HFFc6 (cell line): ENCODE data around the gene PPP1R16B. TPM values are rescaled to one million over a fixed set of nuclear protein-coding genes. Genes with fewer than 3 reads are reported as not detected.

ENCODE experiments used
- DNase-seq: peaks from one replicate; pipeline ENCODE4 v3.0.0-alpha.2; 2018
- H3K27ac Mint-ChIP-seq: 2 replicates; pipeline ENCODE4 v1.8.0; 2020; ENCODE audit warnings: mild to moderate bottlenecking, mixed read lengths
- H3K27me3 Mint-ChIP-seq: 2 replicates; pipeline ENCODE4 v1.8.0; 2021; ENCODE audit warnings: mild to moderate bottlenecking, moderate library complexity, mixed read lengths; ENCODE audit not compliant: insufficient read depth
- H3K36me3 Mint-ChIP-seq: 2 replicates; pipeline ENCODE4 v1.8.0; 2021; ENCODE audit warnings: low read depth, mixed read lengths
- H3K4me1 Mint-ChIP-seq: 2 replicates; pipeline ENCODE4 v1.8.0; 2020; ENCODE audit warnings: low read depth, mixed read lengths
- H3K4me3 Mint-ChIP-seq: 2 replicates; pipeline ENCODE4 v1.8.0; 2020; ENCODE audit warnings: mild to moderate bottlenecking, moderate library complexity, mixed read lengths
- H3K9me3 Mint-ChIP-seq: 2 replicates; pipeline ENCODE4 v1.8.0; 2020; ENCODE audit warnings: mild to moderate bottlenecking, mixed read lengths
- CTCF ChIP-seq: fragments of 200-600 bp; sonication (generic); IDR thresholded peaks from 2 replicates; pipeline ENCODE4 v1.5.0; 2021; ENCODE audit warnings: antibody characterized with exemption, mild to moderate bottlenecking
- total RNA-seq, 6 experiments: library from RNA; stranded (reverse); fragmentation: NEBNext Ultra II Directional; extraction: Animal tissue kit (Norgen Biotek cat#: 25700); gene quantifications; 2 replicates in 1 of 6; 3 replicates in 5 of 6; pipeline ENCODE4 v1.2.3, GENCODE V29; 2021

The PPP1R16B gene
- total RNA-seq, 6 experiments from 2014 or later, result not detected

DNA sequence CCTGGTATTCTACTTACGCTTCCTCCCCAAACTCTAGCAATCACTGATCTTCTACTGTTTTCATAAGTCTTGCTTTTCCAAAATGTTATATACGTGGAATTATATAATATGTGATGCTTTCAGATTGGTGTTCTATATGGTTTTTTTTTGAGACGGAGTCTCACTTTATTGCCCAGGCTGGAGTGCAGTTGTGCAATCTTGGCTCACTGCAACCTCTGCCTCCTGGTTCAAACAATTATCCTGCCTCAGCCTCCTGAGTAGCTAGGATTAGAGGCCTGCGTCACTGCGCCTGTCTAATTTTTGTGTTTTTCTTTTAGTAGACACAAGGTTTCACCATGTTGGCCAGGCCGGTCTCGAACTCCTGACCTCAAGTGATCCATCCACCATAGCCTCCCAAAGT is 109.9 kb downstream of the PPP1R16B start:
- Mint-ChIP-seq H3K9me3 (no peaks in the 10 kb centered on the region), H3K36me3 (no peaks in the 10 kb centered on the region), H3K27ac (no peak overlapping the region), H3K27me3 (peaks cover 35% of the 10 kb centered on the region), H3K4me1 (no peaks in the 10 kb centered on the region), H3K4me3 (no peak overlapping the region)
- TF ChIP-seq CTCF, result no peak
- no peak for DNase-seq

- Mint-ChIP-seq H3K27me3 (peaks cover 41% of the 10 kb centered on the region), H3K4me3 (no peak overlapping the region), H3K36me3 (no peaks in the 10 kb centered on the region), H3K9me3 (no peaks in the 10 kb centered on the region), H3K4me1 (no peaks in the 10 kb centered on the region), H3K27ac (no peak overlapping the region)
- TF ChIP-seq CTCF, result no peak
- no peak for DNase-seq
Measured at GRCh38 chr20:38917657-38918056, 112.2 kb downstream of the PPP1R16B start.

GRCh38 chr20:38918172-38918571 is 112.7 kb downstream of the PPP1R16B start:
- no peak overlapping the region for H3K4me3 Mint-ChIP-seq
- no peaks in the 10 kb centered on the region for H3K36me3 Mint-ChIP-seq
- no peaks in the 10 kb centered on the region for H3K4me1 Mint-ChIP-seq
- no peak overlapping the region for H3K27ac Mint-ChIP-seq
- TF ChIP-seq CTCF, result no peak
- H3K9me3 Mint-ChIP-seq, result no peaks in the 10 kb centered on the region
- peaks cover 38% of the 10 kb centered on the region for H3K27me3 Mint-ChIP-seq
- no peak for DNase-seq

DNA sequence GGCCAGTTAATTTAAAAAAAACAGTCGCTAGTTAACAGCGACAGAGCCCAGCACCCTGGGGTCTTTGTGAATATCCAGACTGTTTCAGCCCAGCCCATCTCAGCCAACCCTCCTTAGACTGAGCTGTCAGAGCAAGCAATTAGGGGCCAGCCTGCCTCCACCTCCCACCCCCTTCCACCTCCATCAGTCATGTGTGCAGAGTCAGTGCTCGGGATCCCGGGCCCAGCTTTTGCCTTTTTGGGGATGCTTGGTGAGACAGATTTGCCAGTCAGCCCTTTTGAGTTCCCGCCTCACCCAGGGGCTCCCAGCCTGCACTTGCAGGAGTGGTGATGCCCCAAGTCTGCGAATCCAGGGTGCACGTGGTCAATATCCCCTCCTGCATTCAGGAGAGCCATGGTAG is 114.2 kb downstream of the PPP1R16B start:
- no peak for DNase-seq
- Mint-ChIP-seq H3K27me3 (peaks cover 33% of the 10 kb centered on the region), H3K4me1 (no peaks in the 10 kb centered on the region), H3K9me3 (no peaks in the 10 kb centered on the region), H3K27ac (no peak overlapping the region), H3K4me3 (no peak overlapping the region), H3K36me3 (no peaks in the 10 kb centered on the region)
- TF ChIP-seq CTCF, result no peak

GRCh38 chr20:38920411-38920810 is 114.9 kb downstream of the PPP1R16B start:
- H3K4me1 Mint-ChIP-seq, result no peaks in the 10 kb centered on the region
- no peaks in the 10 kb centered on the region for H3K9me3 Mint-ChIP-seq
- no peak overlapping the region for H3K27ac Mint-ChIP-seq
- H3K36me3 Mint-ChIP-seq, result no peaks in the 10 kb centered on the region
- no peak overlapping the region for H3K4me3 Mint-ChIP-seq
- DNase-seq, result no peak
- peaks cover 31% of the 10 kb centered on the region for H3K27me3 Mint-ChIP-seq
- TF ChIP-seq CTCF, result no peak

DNA sequence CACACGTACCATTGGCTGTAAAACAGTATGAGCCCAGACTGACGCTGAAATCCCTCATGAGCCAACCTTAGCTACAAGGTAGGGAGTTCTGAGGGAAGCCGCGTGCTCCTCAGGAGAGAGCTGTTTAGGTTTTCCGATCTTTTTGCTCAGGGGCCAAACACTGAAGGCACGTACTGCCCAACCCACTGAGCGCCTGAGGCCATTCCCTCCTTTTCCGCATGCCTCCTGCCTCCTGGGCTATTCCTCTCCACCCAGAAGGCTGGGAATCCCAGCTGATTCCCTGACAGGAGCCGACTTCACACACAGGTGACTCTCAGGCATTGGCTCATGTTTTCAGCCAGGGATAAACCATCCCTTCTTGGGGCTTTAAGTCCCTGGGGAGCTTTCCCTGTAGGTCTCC is 115.4 kb downstream of the PPP1R16B start:
- H3K27ac Mint-ChIP-seq, result no peak overlapping the region
- H3K4me1 Mint-ChIP-seq, result no peaks in the 10 kb centered on the region
- H3K36me3 Mint-ChIP-seq, result no peaks in the 10 kb centered on the region

More for the DNA sequence above, 115.4 kb downstream of the PPP1R16B start:
- Mint-ChIP-seq H3K4me3 (no peak overlapping the region), H3K9me3 (no peaks in the 10 kb centered on the region), H3K27me3 (peaks cover 28% of the 10 kb centered on the region)
- no peak for DNase-seq
- no peak for TF ChIP-seq CTCF
